Measurements from ENCODE around the gene SLC4A1. TPM values are rescaled to one million over a fixed set of nuclear protein-coding genes. Genes with fewer than 3 reads are reported as not detected.
A peak's percentile ranks its signal among the peaks of the same experiment; 100 is the strongest.

The SLC4A1 gene
- under 1 TPM in 2 of 4 donors, not detected in 2; 0.15 to 0.78 TPM for total RNA-seq

DNA sequence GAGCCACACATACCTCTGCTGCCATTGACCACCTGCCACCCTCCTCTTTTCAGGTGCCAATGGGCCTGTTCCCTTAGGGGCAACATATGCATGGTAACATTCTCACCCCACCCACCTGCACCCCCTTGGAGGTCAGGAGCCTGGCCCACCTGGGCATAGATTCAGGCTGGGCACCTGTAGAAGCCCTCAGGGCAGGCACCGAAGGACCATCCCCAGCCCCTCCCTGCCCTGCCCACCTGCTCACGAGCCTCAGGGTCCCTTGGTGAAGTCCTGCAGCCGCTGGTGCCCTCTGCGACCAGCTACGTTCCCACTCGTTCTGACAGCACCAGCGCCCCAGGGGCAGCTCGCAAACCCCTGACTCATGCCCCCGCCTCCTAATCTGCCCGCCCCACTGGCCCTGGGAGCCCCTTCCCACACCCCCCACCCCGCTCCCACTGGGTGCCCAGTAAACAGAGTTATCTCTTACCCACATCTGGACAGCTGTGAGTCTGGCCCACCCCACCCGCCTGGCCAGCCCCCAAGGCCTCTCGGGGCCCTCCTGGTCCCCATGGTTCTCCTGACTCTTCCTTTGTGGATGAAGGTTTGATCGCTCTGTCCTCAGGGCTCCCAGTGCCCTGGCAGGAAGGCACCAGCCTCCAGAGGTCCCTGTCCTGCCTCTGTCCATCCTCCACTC is at the start of gene SLC4A1:
Gene SLC4A1, minus strand, starts transcription at position 318 of the 673 bp plus-strand sequence. CDS start 5,269 bp downstream, outside the sequence.
- Histone ChIP-seq H3K4me1 (no peaks in the 10 kb centered on the region), H3K27me3 (no peaks in the 10 kb centered on the region), H3K36me3 (no peaks in the 10 kb centered on the region), H3K27ac (no peak within 1 kb of the TSS), H3K4me3 (replicated peaks in 1 of 3) (no peak within 1 kb of the TSS), H3K9me3 (no peaks in the 10 kb centered on the region)
- no peak for DNase-seq
- 86 to 87% methylated on average over 7 to 9 of the region's 14 CpGs for WGBS, 2 donors
- TF ChIP-seq POLR2A (IDR thresholded peaks at IDR 0.05) (no peak), CTCF (IDR thresholded peaks at IDR 0.05) (no peak)
- intact Hi-C loops (cut with DNase I) = no loop called here

DNA sequence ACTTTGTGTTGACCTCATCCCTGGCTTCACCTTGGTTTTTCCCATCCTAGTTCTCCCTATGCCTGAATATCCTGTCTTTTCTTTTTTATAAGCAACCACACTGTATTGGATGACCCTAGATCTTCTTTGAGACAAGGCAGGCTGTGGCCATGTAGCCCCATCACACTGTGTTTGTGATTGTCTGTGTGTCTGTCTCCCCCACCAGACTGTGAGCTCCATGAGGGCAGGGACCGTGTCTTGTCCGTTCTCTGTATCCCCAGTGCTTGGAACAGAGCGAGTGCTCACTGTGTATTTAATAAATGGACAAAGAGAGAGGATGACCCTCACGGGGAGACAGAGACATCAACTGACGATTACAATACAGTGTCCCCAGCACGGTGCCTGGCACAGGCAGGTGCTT is 49.6 kb upstream of the SLC4A1 start:
- H3K27me3 ChIP-seq = no peaks in the 10 kb centered on the region
- intact Hi-C loops (cut with DNase I) = no loop called here
- H3K4me1 ChIP-seq = peaks cover 0 to 17% of the 10 kb centered on the region in 2 donors
- no peak for TF ChIP-seq CTCF (IDR thresholded peaks at IDR 0.05)
- TF ChIP-seq POLR2A (IDR thresholded peaks at IDR 0.05) = no peak
- H3K27ac ChIP-seq = no peak overlapping the region
- no peaks in the 10 kb centered on the region for H3K9me3 ChIP-seq
- no peak for DNase-seq
- peaks cover 28 to 29% of the 10 kb centered on the region in 2 donors for H3K36me3 ChIP-seq
- WGBS, 2 donors = 87 to 93% methylated on average over 5 to 6 of the region's 6 CpGs
- H3K4me3 ChIP-seq (replicated peaks in 1 of 3) = no peak overlapping the region

- WGBS, 2 donors = 6 to 9% methylated on average over 33 to 38 of the region's 38 CpGs
- H3K27me3 ChIP-seq = no peaks in the 10 kb centered on the region
- H3K9me3 ChIP-seq = no peaks in the 10 kb centered on the region
- intact Hi-C loops (cut with DNase I) = no loop called here
- no peak overlapping the region for H3K4me3 ChIP-seq (replicated peaks in 1 of 3)
- H3K27ac ChIP-seq = no peak overlapping the region
- TF ChIP-seq CTCF (IDR thresholded peaks at IDR 0.05) = no peak
- TF ChIP-seq POLR2A (IDR thresholded peaks at IDR 0.05) = no peak
- H3K4me1 ChIP-seq = peaks cover 0 to 17% of the 10 kb centered on the region in 2 donors
- peaks cover 16 to 18% of the 10 kb centered on the region in 2 donors for H3K36me3 ChIP-seq
- peak; percentile 21 to 23 for DNase-seq
Observed at GRCh38 chr17:44315760-44316731, 48.1 kb upstream of the SLC4A1 start.

DNA sequence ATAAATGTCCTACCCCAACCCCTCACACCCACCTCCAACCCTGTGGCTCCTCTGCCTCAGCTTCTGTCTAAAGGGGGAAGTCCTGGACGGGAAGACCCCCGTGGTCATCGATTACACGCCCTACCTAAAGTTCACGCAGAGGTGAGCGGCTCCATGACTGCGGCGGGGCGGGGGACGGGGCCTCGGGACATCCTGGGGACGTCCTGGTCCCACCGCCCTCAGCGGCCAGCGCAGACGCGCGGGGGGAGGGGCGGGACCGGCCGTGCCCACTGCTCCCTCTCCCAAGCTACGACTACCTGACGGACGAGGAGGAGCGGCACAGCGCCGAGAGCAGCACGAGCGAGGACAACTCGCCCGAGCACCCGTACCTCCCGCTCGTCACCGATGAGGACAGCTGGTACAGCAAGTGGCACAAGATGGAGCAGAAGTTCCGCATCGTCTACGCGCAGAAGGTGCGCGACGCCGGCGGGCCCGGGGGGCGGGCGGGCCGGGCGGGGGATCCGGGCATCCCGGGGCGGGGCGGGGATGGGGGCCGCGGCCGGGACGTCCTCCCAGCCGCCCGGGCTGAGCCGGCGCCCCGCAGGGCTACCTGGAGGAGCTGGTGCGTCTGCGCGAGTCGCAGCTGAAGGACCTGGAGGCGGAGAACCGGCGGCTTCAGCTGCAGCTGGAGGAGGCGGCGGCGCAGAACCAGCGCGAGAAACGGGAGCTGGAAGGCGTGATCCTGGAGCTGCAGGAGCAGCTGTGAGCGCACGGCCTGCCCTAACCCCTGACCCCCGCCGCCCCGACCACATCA is 47.1 kb upstream of the SLC4A1 start:
- Histone ChIP-seq H3K27ac (no peak overlapping the region), H3K4me3 (replicated peaks in 1 of 3) (peak overlapping the region in 1 of 3 donors; percentile 14), H3K9me3 (no peaks in the 10 kb centered on the region), H3K27me3 (no peaks in the 10 kb centered on the region), H3K36me3 (peaks cover 6 to 8% of the 10 kb centered on the region in 2 donors), H3K4me1 (peaks cover 0 to 17% of the 10 kb centered on the region in 2 donors)
- intact Hi-C loops (cut with DNase I) = no loop called here
- DNase-seq = peak; percentile 72 to 73
- no peak for TF ChIP-seq CTCF (IDR thresholded peaks at IDR 0.05)
- 3 to 11% methylated on average over 8 of the region's 81 CpGs for WGBS, 2 donors

Measured in thyroid gland (tissue), 4 donors.